Endodermal cell (in vitro differentiated cells): ENCODE data around the gene CENPL. TPM values are rescaled to one million over a fixed set of nuclear protein-coding genes. Genes with fewer than 3 reads are reported as not detected.

ENCODE experiments used
- DNase-seq: peaks from one replicate; pipeline ENCODE4 v3.0.0-alpha.2; 2017
- H3K27ac ChIP-seq: 2 replicates; pipeline ENCODE4 v1.5.1; 2013; ENCODE audit warnings: mild to moderate bottlenecking, low read depth, low read length, moderate library complexity
- H3K27me3 ChIP-seq: 2 replicates; pipeline ENCODE4 v1.6.1; 2013; ENCODE audit warnings: mild to moderate bottlenecking, low read length, moderate library complexity; ENCODE audit not compliant: insufficient read depth, control insufficient read depth, poor library complexity, severe bottlenecking
- H3K36me3 ChIP-seq: 2 replicates; pipeline ENCODE4 v1.7.0; 2013; ENCODE audit warnings: mild to moderate bottlenecking, low read length, moderate library complexity; ENCODE audit not compliant: control insufficient read depth, insufficient read depth
- H3K4me1 ChIP-seq: one replicate; pipeline ENCODE4 v1.7.0; 2013; ENCODE audit warnings: low read length; ENCODE audit not compliant: control insufficient read depth, insufficient read depth
- H3K4me3 ChIP-seq: 2 replicates; pipeline ENCODE4 v1.5.1; 2013; ENCODE audit warnings: mild to moderate bottlenecking, low read length, moderate library complexity
- H3K9ac ChIP-seq: 2 replicates; pipeline ENCODE4 v1.6.1; 2013; ENCODE audit warnings: mild to moderate bottlenecking, low read length, moderate library complexity; ENCODE audit not compliant: poor library complexity, severe bottlenecking; ENCODE audit errors: extremely low read depth
- H3K9me3 ChIP-seq: 2 replicates; pipeline ENCODE4 v1.6.1; 2013; ENCODE audit warnings: mild to moderate bottlenecking, low read length, moderate library complexity; ENCODE audit not compliant: control insufficient read depth
- H3K27ac Mint-ChIP-seq: 2 replicates; pipeline ENCODE4 v1.8.0; 2020; ENCODE audit warnings: mixed read lengths
- H3K27me3 Mint-ChIP-seq: 2 replicates; pipeline ENCODE4 v1.8.0; 2021; ENCODE audit warnings: mild to moderate bottlenecking, mixed read lengths; ENCODE audit not compliant: insufficient read depth
- H3K36me3 Mint-ChIP-seq: 2 replicates; pipeline ENCODE4 v1.8.0; 2020; ENCODE audit warnings: low read depth, mixed read lengths
- H3K4me1 Mint-ChIP-seq: 2 replicates; pipeline ENCODE4 v1.8.0; 2020; ENCODE audit warnings: mixed read lengths
- H3K4me3 Mint-ChIP-seq: 2 replicates; pipeline ENCODE4 v1.8.0; 2020; ENCODE audit warnings: mild to moderate bottlenecking, moderate library complexity, mixed read lengths
- H3K9me3 Mint-ChIP-seq: 2 replicates; pipeline ENCODE4 v1.8.0; 2020; ENCODE audit warnings: mild to moderate bottlenecking, mixed read lengths
- CTCF ChIP-seq: fragments of 200-600 bp; sonication (generic); conservative IDR thresholded peaks from 2 replicates; pipeline ENCODE4 v1.5.0; 2021; ENCODE audit warnings: antibody characterized with exemption, mild to moderate bottlenecking
- WGBS, 2 experiments: methylation state at CpG; one replicate each; pipeline versions ENCODE4 v1.1.5 to v1.1.7; 2013; ENCODE audit warnings: missing lambda C conversion rate in 2 of 2, mixed read lengths in 1 of 2; ENCODE audit not compliant: insufficient coverage in 1 of 2, insufficient read length in 1 of 2; 5-methylcytosine and 5-hydroxymethylcytosine counted together
- total RNA-seq, 2 donors: library from RNA; stranded (reverse); fragmentation: NEBNext Ultra II Directional in 1 of 2; extraction: Animal tissue kit (Norgen Biotek cat#: 25700) in 1 of 2; gene quantifications; 2 replicates in 1 of 2; 3 replicates in 1 of 2; pipeline ENCODE4 v1.2.1, GENCODE V29; 2021

CENPL gene
- total RNA-seq, 2 donors from 2014 or later: 15.8 to 18.9 TPM

GRCh38 chr1:173856014-173856413 is 31.3 kb upstream of the CENPL start:
- no peaks in the 10 kb centered on the region for H3K27me3 ChIP-seq
- H3K27ac Mint-ChIP-seq: no peak overlapping the region
- 96 to 100% methylated on average over 1 of the region's 1 CpG for WGBS, 2 experiments
- H3K27ac ChIP-seq: no peak overlapping the region
- no peaks in the 10 kb centered on the region for H3K9me3 ChIP-seq
- H3K4me3 Mint-ChIP-seq: no peak overlapping the region
- no peaks in the 10 kb centered on the region for H3K9me3 Mint-ChIP-seq
- H3K4me1 Mint-ChIP-seq: peaks cover 33% of the 10 kb centered on the region
- no peaks in the 10 kb centered on the region for H3K27me3 Mint-ChIP-seq
- H3K36me3 Mint-ChIP-seq: peaks cover 56% of the 10 kb centered on the region
- peaks cover 69% of the 10 kb centered on the region for H3K36me3 ChIP-seq
- DNase-seq: no peak
- peaks cover 9% of the 10 kb centered on the region for H3K4me1 ChIP-seq
- H3K4me3 ChIP-seq: no peak overlapping the region
- TF ChIP-seq CTCF: no peak
- H3K9ac ChIP-seq: no peak overlapping the region

- Mint-ChIP-seq H3K36me3 (peaks cover 53% of the 10 kb centered on the region), H3K9me3 (no peaks in the 10 kb centered on the region)
Measured at GRCh38 chr1:173853074-173853473, 28.4 kb upstream of the CENPL start.

GRCh38 chr1:173852105-173852504 is 27.4 kb upstream of the CENPL start:
- no peak overlapping the region for H3K4me3 ChIP-seq
- no peak overlapping the region for H3K27ac ChIP-seq
- Mint-ChIP-seq H3K36me3 (peaks cover 53% of the 10 kb centered on the region), H3K9me3 (no peaks in the 10 kb centered on the region), H3K4me1 (peaks cover 33% of the 10 kb centered on the region), H3K27me3 (no peaks in the 10 kb centered on the region), H3K4me3 (no peak overlapping the region), H3K27ac (peak overlapping the region; percentile 52)
- DNase-seq: no peak
- no peak overlapping the region for H3K9ac ChIP-seq
- H3K27me3 ChIP-seq: no peaks in the 10 kb centered on the region
- H3K4me1 ChIP-seq: peaks cover 9% of the 10 kb centered on the region
- 85 to 100% methylated on average over 3 to 4 of the region's 4 CpGs for WGBS, 2 experiments
- peaks cover 51% of the 10 kb centered on the region for H3K36me3 ChIP-seq
- TF ChIP-seq CTCF: no peak
- no peaks in the 10 kb centered on the region for H3K9me3 ChIP-seq

More at GRCh38 chr1:173853074-173853473, 28.4 kb upstream of the CENPL start:
- DNase-seq: peak; percentile 86
- no peaks in the 10 kb centered on the region for H3K9me3 ChIP-seq
- Mint-ChIP-seq H3K4me3 (peak overlapping the region; percentile 38), H3K27ac (peak overlapping the region; percentile 99), H3K4me1 (peaks cover 33% of the 10 kb centered on the region), H3K27me3 (no peaks in the 10 kb centered on the region)
- peak overlapping the region; percentile 56 for H3K4me3 ChIP-seq
- H3K9ac ChIP-seq: peak overlapping the region; percentile 76
- H3K27ac ChIP-seq: peak overlapping the region; percentile 61
- WGBS, 2 experiments: 22 to 50% methylated on average over 3 to 5 of the region's 5 CpGs
- peaks cover 9% of the 10 kb centered on the region for H3K4me1 ChIP-seq
- H3K36me3 ChIP-seq: peaks cover 59% of the 10 kb centered on the region
- no peak for TF ChIP-seq CTCF
- no peaks in the 10 kb centered on the region for H3K27me3 ChIP-seq
